GM21528 (cell line): Measurements from ENCODE around the gene ZNF331.

Experiments used
- ATAC-seq: cut with Tn5 transposase; IDR thresholded peaks from one replicate; pipeline ENCODE4 v1.9.1; 2021; ENCODE audit warnings: mild to moderate bottlenecking, moderate library complexity; ENCODE audit not compliant: unreplicated experiment, low FRiP score

Gene ZNF331

DNA sequence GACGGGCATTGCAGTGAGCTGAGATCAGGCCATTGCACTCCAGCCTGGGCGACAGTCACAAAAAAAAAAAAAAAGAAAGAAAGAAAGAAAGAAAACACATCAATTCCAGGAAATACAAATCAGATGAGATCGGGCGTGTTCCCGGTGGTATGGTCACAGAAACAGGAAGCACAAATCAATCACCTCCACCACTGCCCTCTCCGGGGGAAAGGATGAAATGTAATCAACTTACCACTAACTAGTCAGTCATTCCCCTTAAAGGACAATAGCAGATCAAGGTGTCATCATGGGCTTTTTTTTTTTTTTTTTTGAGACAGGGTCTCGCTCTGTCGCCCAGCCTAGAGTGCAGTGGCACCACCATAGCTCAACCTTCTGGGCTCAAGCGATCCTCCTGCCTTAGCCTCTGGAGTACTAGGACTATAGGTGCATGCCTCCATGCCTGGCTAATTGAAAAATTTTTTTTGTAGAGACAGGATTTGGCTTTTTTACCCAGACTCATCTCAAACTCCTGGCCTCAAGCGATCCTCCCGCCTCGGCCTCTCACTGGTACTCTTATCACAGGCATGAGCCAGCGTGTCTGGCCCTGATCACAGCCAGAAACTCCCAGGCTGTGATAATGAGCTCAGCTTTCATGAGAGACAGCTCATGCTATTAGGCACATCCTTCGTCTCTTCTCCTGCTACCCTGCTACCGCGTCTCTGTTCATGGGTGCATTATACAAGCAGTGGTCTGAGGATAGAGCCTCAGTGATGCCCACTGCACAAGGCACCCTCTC, 87.0 kb downstream of the ZNF331 start:
- ATAC-seq = no peak

DNA sequence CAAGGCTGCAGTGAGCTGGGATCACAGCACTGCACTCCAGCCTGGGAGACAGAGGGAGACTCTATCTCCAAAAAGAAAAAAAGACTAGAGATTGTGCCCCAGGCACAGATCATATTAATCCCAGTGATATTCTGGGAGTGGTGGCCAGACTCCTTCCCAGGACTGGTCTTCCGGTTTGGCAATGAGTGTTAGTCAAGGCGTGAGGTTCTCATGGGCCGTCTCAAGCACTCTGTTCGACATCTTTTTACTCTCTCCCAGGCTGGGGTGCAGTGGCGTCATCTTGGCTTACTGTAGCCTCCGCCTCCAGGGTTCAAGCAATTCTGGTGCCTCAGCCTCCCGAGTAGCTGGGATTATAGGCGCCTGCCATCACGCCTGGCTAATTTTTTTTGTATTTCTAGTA, 88.5 kb downstream of the ZNF331 start:
- no peak for ATAC-seq

DNA sequence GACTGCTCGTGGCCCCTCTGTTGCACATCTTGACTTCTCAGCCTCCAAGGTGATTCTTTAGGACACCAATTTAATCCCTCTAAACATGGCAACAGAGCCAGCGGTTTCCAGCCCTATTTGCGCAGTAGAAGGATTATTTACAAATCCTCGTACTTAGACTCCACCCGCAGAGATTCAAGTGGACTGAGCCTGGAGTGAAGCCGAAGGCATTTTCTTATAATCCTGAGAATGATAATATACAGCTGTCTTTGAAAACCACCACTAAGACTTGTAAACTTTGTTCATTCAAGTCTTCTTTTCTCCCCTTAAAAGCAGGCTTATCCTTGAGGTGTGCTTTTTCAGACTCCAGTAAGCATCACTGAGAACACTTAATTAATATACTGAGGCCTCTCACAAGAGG, 89.0 kb downstream of the ZNF331 start:
- ATAC-seq = no peak
